H9 (cell line): ENCODE results near the gene TMEM63C. TPM values are rescaled to one million over a fixed set of nuclear protein-coding genes. Genes with fewer than 3 reads are reported as not detected.

Experiments
- DNase-seq: peaks from one replicate; pipeline ENCODE4 v3.0.0-alpha.2; 2017
- H2AFZ ChIP-seq: one replicate; pipeline ENCODE4 v1.6.1; 2013; ENCODE audit warnings: mild to moderate bottlenecking, low read length, control low read depth, moderate library complexity
- H2AK5ac ChIP-seq: 2 replicates; pipeline ENCODE4 v1.6.1; 2013; ENCODE audit warnings: low read length, control low read depth, mixed read lengths; ENCODE audit not compliant: insufficient read length
- H2BK120ac ChIP-seq: one replicate; pipeline ENCODE4 v1.6.1; 2013; ENCODE audit warnings: low read depth, mild to moderate bottlenecking, low read length, control low read depth, inconsistent platforms; ENCODE audit not compliant: poor library complexity, severe bottlenecking
- H2BK12ac ChIP-seq: 2 replicates; pipeline ENCODE4 v1.6.1; 2013; ENCODE audit warnings: low read length, control low read depth, mixed read lengths, low read depth; ENCODE audit not compliant: insufficient read length
- H2BK15ac ChIP-seq: 2 replicates; pipeline ENCODE4 v1.6.1; 2013; ENCODE audit warnings: low read depth, low read length, control low read depth
- H2BK20ac ChIP-seq: one replicate; pipeline ENCODE4 v1.6.1; 2013; ENCODE audit warnings: low read depth, mild to moderate bottlenecking, low read length, control low read depth, inconsistent platforms; ENCODE audit not compliant: poor library complexity, severe bottlenecking
- H2BK5ac ChIP-seq: 2 replicates; pipeline ENCODE4 v1.6.1; 2013; ENCODE audit warnings: low read length, control low read depth, mixed read lengths; ENCODE audit not compliant: insufficient read length
- H3K14ac ChIP-seq: 2 replicates; pipeline ENCODE4 v1.6.1; 2013; ENCODE audit warnings: low read length, control low read depth; ENCODE audit not compliant: insufficient read depth
- H3K18ac ChIP-seq: 2 replicates; pipeline ENCODE4 v1.6.1; 2013; ENCODE audit warnings: low read depth, mild to moderate bottlenecking, mixed read lengths, low read length, control low read depth; ENCODE audit not compliant: insufficient read length
- H3K23ac ChIP-seq: 2 replicates; pipeline ENCODE4 v1.6.1; 2013; ENCODE audit warnings: low read length, control low read depth, mixed read lengths, low read depth; ENCODE audit not compliant: insufficient read length
- H3K23me2 ChIP-seq: 2 replicates; pipeline ENCODE4 v1.6.1; 2013; ENCODE audit warnings: low read depth, mild to moderate bottlenecking, mixed read lengths, low read length, control low read depth; ENCODE audit not compliant: insufficient read length, poor library complexity, severe bottlenecking
- H3K27ac ChIP-seq: 2 replicates; pipeline ENCODE4 v1.5.1; 2013; ENCODE audit warnings: low read length, control low read depth, mixed read lengths, low read depth; ENCODE audit not compliant: insufficient read length
- H3K27me3 ChIP-seq: 2 replicates; pipeline ENCODE4 v1.6.1; 2013; ENCODE audit warnings: low read length, control low read depth, inconsistent platforms; ENCODE audit not compliant: insufficient read depth
- H3K4ac ChIP-seq: 2 replicates; pipeline ENCODE4 v1.6.1; 2013; ENCODE audit warnings: low read depth, mild to moderate bottlenecking, control low read depth, inconsistent platforms, low read length, moderate library complexity
- H3K4me1 ChIP-seq: 2 replicates; pipeline ENCODE4 v1.6.1; 2013; ENCODE audit warnings: low read length, control low read depth, inconsistent platforms; ENCODE audit not compliant: insufficient read depth
- H3K4me2 ChIP-seq: 2 replicates; pipeline ENCODE4 v1.6.1; 2013; ENCODE audit warnings: low read length, control low read depth, mixed read lengths; ENCODE audit not compliant: insufficient read length, insufficient read depth
- H3K56ac ChIP-seq: 2 replicates; pipeline ENCODE4 v1.6.1; 2013; ENCODE audit warnings: low read depth, mild to moderate bottlenecking, mixed read lengths, low read length, control low read depth; ENCODE audit not compliant: insufficient read length
- H3K79me1 ChIP-seq: 2 replicates; pipeline ENCODE4 v1.6.1; 2013; ENCODE audit warnings: low read depth, mild to moderate bottlenecking, moderate library complexity, low read length, control low read depth, inconsistent platforms; ENCODE audit not compliant: insufficient read depth, poor library complexity, severe bottlenecking
- H3K79me2 ChIP-seq: 2 replicates; pipeline ENCODE4 v1.6.1; 2013; ENCODE audit warnings: low read length, control low read depth, inconsistent platforms; ENCODE audit not compliant: insufficient read depth
- H3K9ac ChIP-seq: 2 replicates; pipeline ENCODE4 v1.6.1; 2013; ENCODE audit warnings: low read length, control low read depth, mixed read lengths; ENCODE audit not compliant: insufficient read length; ENCODE audit errors: extremely low read depth
- H3K9me3 ChIP-seq: one replicate; pipeline ENCODE4 v1.6.1; 2013; ENCODE audit warnings: low read depth, low read length, inconsistent platforms; ENCODE audit not compliant: control insufficient read depth
- H3T11ph ChIP-seq: one replicate; pipeline ENCODE4 v1.6.1; 2013; ENCODE audit warnings: mild to moderate bottlenecking, low read length, control low read depth, inconsistent platforms
- H4K20me1 ChIP-seq: one replicate; pipeline ENCODE4 v1.6.1; 2013; ENCODE audit not compliant: control insufficient read depth, insufficient read length, insufficient read depth
- H4K5ac ChIP-seq: 2 replicates; pipeline ENCODE4 v1.6.1; 2013; ENCODE audit warnings: low read depth, mild to moderate bottlenecking, mixed read lengths, low read length, control low read depth; ENCODE audit not compliant: insufficient read length
- H4K8ac ChIP-seq: replicated peaks from 2 replicates; pipeline ENCODE4 v1.6.1; 2013; ENCODE audit warnings: low read length, control low read depth, mixed read lengths, low read depth; ENCODE audit not compliant: insufficient read length
- H4K91ac ChIP-seq: 2 replicates; pipeline ENCODE4 v1.6.1; 2013; ENCODE audit warnings: low read depth, mild to moderate bottlenecking, moderate library complexity, mixed read lengths, low read length, control low read depth; ENCODE audit not compliant: insufficient read length
- H3K27ac Mint-ChIP-seq, 3 experiments: 2 replicates in 2 of 3; 3 replicates in 1 of 3; pipeline ENCODE4 v1.8.0; 2020 to 2021; ENCODE audit warnings: mixed read lengths in 3 of 3, mild to moderate bottlenecking in 1 of 3, moderate library complexity in 1 of 3
- H3K27me3 Mint-ChIP-seq: 2 replicates; pipeline ENCODE4 v1.8.0; 2021; ENCODE audit warnings: low read depth, mild to moderate bottlenecking, moderate library complexity, mixed read lengths
- H3K36me3 Mint-ChIP-seq, 3 experiments: 2 replicates in 2 of 3; 3 replicates in 1 of 3; pipeline ENCODE4 v1.8.0; 2020 to 2021; ENCODE audit warnings: low read depth in 3 of 3, mixed read lengths in 3 of 3; ENCODE audit not compliant: insufficient read depth in 1 of 3
- H3K4me1 Mint-ChIP-seq, 2 experiments: 2 replicates each; pipeline ENCODE4 v1.8.0; 2020; ENCODE audit warnings: mixed read lengths in 2 of 2
- H3K4me3 Mint-ChIP-seq, 2 experiments: 2 replicates in 1 of 2; 3 replicates in 1 of 2; pipeline ENCODE4 v1.8.0; 2020 to 2021; ENCODE audit warnings: mild to moderate bottlenecking in 2 of 2, mixed read lengths in 2 of 2, moderate library complexity in 1 of 2
- H3K9me3 Mint-ChIP-seq, 2 experiments: 2 replicates in 1 of 2; 3 replicates in 1 of 2; pipeline ENCODE4 v1.8.0; 2020; ENCODE audit warnings: mild to moderate bottlenecking in 2 of 2, mixed read lengths in 2 of 2, moderate library complexity in 1 of 2
- WGBS: extraction: QIAGEN DNeasy Blood & Tissue Kit; methylation state at CpG from one replicate; pipeline ENCODE4 v1.1.7; 2013; ENCODE audit warnings: missing lambda C conversion rate, low lambda C conversion rate, mixed read lengths; ENCODE audit not compliant: insufficient read length; ENCODE audit errors: extremely low coverage; 5-methylcytosine and 5-hydroxymethylcytosine counted together
- total RNA-seq: library from RNA; stranded (reverse); gene quantifications from 2 replicates; pipeline ENCODE4 v1.2.1, GENCODE V29; 2021
- TF ChIP-seq, protein P1 (sequence below): fragments of 200-600 bp; sonication (generic); conservative IDR thresholded peaks from 3 replicates; pipeline ENCODE4 v1.8.0; 2021; ENCODE audit warnings: antibody characterized with exemption, mild to moderate bottlenecking

Gene TMEM63C
- total RNA-seq, 1 experiment from 2014 or later, result 2.2 TPM

DNA sequence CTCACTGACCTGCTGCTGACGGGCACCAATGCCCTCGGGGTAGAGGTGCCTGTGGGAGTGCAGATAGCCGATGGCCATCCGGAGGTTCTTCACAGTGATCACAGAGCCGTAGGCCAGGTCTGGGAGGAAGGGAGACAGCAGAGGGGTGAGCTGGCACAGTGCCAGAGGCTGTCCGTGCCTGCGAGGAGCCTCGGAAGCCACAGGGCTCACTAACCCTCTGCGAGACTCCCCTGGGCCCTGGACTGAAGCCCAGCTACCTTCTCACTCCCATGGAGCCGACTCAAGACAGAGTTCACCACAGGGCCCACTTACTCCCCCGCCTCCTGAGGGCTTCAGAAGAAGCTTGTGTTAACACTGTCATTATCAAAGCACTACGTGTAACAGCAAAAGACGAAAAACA is 114.6 kb downstream of the TMEM63C start:
- WGBS, result no CpG with 5 or more reads among the region's 13 CpGs
- Histone ChIP-seq H3K23ac (no peak overlapping the region), H2BK5ac (no peak overlapping the region), H3K4me1 (no peaks in the 10 kb centered on the region), H2BK120ac (no peak overlapping the region), H3K79me1 (no peaks in the 10 kb centered on the region), H3K23me2 (no peaks in the 10 kb centered on the region), H2BK12ac (no peak overlapping the region), H3K4me2 (no peak overlapping the region), H4K5ac (no peak overlapping the region), H2AK5ac (no peak overlapping the region), H4K20me1 (no peaks in the 10 kb centered on the region), H3K79me2 (no peaks in the 10 kb centered on the region), H3K9me3 (no peaks in the 10 kb centered on the region), H3K4ac (no peak overlapping the region), H3K18ac (no peak overlapping the region), H3K14ac (no peak overlapping the region), H4K8ac (no peak overlapping the region), H3K27me3 (no peaks in the 10 kb centered on the region), H2AFZ (no peak overlapping the region), H3K9ac (no peak overlapping the region), H3K27ac (no peak overlapping the region), H2BK20ac (no peak overlapping the region), H3K56ac (no peak overlapping the region), H3T11ph (no peak overlapping the region), H4K91ac (no peak overlapping the region), H2BK15ac (no peak overlapping the region)
- H3K36me3 Mint-ChIP-seq, result peaks cover 7 to 32% (median 21%) of the 10 kb centered on the region in 3 experiments
- H3K4me3 Mint-ChIP-seq, result no peak overlapping the region
- TF ChIP-seq, protein P1, sequence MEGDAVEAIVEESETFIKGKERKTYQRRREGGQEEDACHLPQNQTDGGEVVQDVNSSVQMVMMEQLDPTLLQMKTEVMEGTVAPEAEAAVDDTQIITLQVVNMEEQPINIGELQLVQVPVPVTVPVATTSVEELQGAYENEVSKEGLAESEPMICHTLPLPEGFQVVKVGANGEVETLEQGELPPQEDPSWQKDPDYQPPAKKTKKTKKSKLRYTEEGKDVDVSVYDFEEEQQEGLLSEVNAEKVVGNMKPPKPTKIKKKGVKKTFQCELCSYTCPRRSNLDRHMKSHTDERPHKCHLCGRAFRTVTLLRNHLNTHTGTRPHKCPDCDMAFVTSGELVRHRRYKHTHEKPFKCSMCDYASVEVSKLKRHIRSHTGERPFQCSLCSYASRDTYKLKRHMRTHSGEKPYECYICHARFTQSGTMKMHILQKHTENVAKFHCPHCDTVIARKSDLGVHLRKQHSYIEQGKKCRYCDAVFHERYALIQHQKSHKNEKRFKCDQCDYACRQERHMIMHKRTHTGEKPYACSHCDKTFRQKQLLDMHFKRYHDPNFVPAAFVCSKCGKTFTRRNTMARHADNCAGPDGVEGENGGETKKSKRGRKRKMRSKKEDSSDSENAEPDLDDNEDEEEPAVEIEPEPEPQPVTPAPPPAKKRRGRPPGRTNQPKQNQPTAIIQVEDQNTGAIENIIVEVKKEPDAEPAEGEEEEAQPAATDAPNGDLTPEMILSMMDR, result no peak
- no peaks in the 10 kb centered on the region for H3K27me3 Mint-ChIP-seq
- no peak for DNase-seq
- peak overlapping the region in 1 of 3 experiments; percentile 51; a peak in 1 of 7 replicates for H3K27ac Mint-ChIP-seq
- H3K9me3 Mint-ChIP-seq, result no peaks in the 10 kb centered on the region
- H3K4me1 Mint-ChIP-seq, result peaks cover 8% of the 10 kb centered on the region in 2 experiments
